ENCODE data around the gene FAM199X. TPM values are rescaled to one million over a fixed set of nuclear protein-coding genes. Genes with fewer than 3 reads are reported as not detected.
A peak's percentile ranks its signal among the peaks of the same experiment; 100 is the strongest.

Gene FAM199X
- total RNA-seq, 3 donors from 2014 or later: 24.9 to 42.0 (median 41.9) TPM

DNA sequence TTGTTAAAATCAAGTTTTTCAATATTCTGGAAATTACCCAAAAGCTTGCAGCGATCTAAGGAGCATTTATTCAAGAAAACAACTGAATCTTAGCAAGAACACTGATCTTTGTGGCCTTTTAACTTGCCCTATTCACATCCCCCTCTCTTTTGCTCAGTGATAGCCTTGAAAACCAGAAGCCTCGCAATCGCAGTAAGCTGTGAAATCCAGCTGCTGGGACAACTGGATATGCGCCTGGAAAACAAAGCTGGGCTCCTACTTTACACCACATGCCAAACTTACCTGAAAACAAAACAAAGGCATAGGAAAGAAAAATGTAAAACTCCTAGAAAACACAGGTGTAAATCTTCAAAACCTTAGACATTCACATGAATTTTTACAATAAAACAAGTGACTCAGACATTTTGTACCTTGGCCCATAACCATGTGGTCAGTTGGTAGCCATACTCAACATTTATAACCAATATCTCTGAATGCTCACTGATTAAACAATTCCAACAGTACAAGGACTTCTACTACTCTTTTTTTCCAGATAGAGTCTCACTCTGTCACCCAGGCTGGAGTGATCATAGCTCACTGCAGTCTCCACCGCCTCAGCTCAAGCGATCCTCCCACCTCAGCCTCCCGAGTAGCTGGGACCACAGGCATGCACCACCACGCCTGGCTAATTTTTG lies 25.0 kb upstream of the FAM199X start:
- Histone ChIP-seq H3K4me1 (no peaks in the 10 kb centered on the region), H3K27me3 (peaks cover 0 to 33% of the 10 kb centered on the region in 2 donors), H3K36me3 (no peaks in the 10 kb centered on the region), H3K27ac (no peak overlapping the region), H3K9me3 (no peaks in the 10 kb centered on the region), H3K4me3 (no peak overlapping the region)
- intact Hi-C loops (cut with DNase I; ENCODE audit: low total_unique reads): no loop called here
- no peak for DNase-seq (ENCODE audit: low spot score in 2 of 2)
- TF ChIP-seq, protein P1, sequence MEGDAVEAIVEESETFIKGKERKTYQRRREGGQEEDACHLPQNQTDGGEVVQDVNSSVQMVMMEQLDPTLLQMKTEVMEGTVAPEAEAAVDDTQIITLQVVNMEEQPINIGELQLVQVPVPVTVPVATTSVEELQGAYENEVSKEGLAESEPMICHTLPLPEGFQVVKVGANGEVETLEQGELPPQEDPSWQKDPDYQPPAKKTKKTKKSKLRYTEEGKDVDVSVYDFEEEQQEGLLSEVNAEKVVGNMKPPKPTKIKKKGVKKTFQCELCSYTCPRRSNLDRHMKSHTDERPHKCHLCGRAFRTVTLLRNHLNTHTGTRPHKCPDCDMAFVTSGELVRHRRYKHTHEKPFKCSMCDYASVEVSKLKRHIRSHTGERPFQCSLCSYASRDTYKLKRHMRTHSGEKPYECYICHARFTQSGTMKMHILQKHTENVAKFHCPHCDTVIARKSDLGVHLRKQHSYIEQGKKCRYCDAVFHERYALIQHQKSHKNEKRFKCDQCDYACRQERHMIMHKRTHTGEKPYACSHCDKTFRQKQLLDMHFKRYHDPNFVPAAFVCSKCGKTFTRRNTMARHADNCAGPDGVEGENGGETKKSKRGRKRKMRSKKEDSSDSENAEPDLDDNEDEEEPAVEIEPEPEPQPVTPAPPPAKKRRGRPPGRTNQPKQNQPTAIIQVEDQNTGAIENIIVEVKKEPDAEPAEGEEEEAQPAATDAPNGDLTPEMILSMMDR (IDR thresholded peaks at IDR 0.05): no peak
- TF ChIP-seq POLR2A (IDR thresholded peaks at IDR 0.05) (no peak), POLR2AphosphoS5 (IDR thresholded peaks at IDR 0.05) (no peak)

DNA sequence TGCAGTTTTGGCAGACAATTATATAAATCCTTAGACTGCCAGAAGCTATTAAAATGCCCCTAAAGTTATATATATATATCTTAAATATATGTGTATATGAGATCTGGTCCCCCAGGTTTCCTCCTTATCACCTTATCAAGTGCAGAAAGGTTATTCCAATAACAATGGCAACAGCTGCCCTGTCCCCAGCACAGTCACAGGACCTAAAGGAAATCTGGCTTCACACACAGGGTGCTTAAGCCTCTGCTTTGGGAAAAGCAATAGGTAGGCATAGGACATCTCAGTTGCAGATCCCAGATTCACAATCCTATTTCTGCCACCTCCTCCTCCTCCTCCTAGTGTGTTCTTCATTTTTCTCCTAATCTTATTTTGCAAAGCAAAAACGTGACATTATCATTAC lies 15.2 kb upstream of the FAM199X start:
- Histone ChIP-seq H3K9me3 (no peaks in the 10 kb centered on the region), H3K27me3 (peaks cover 0 to 25% of the 10 kb centered on the region in 2 donors), H3K36me3 (no peaks in the 10 kb centered on the region), H3K4me3 (no peak overlapping the region), H3K4me1 (no peaks in the 10 kb centered on the region), H3K27ac (no peak overlapping the region)
- TF ChIP-seq, protein P1 (IDR thresholded peaks at IDR 0.05): no peak
- TF ChIP-seq POLR2A (IDR thresholded peaks at IDR 0.05): no peak
- TF ChIP-seq POLR2AphosphoS5 (IDR thresholded peaks at IDR 0.05): no peak
- intact Hi-C loops (cut with DNase I; ENCODE audit: low total_unique reads): no loop called here
- no peak for DNase-seq (ENCODE audit: low spot score in 2 of 2)

DNA sequence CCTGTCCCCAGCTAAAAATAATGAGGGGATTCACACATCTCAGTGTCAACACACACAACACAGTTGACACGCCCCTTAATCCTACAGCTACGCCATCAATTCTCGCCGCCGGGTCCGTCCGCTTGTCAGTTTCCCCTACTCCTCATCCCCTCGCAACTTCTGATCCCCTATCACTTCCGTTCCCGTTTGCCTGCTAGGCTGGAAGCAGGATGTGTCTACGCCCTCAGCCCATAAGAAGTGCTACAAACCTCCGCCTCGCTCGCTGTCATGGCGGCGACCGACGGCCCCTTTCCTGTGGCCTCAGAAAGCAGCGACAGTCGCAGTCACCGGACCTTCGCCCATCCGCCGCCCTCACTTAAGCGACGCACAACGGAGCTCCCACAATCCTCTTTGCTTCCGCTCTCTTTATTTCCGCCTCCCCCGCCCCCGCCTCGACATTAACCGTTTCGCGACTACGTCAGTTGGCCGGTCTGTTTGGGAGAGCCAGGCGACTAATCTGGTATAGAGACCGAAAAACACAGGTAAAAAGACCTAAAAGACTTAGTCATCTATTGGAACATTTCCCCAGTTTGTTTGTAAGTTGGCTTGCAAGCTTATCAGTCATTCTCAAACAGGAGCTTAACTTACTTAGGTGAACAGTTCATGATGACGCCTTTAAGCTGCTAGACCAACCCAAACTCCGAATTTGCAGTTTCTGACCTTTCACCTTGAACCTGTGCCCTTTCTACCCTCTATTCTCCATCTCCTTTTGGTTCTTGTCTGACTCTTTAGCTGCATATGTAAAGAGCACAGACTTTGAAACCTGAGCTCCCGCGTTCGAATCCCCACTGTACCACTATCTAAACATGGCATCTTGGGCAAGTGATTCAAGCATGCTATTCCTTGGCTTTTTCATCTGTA lies 9.4 kb upstream of the FAM199X start, which contains the start of gene SLC25A53:
Gene SLC25A53, minus strand, starts transcription at position 380 of the 900 bp plus-strand sequence. CDS start 51,752 bp downstream, outside the sequence.
- TF ChIP-seq, protein P1 (IDR thresholded peaks at IDR 0.05): no peak
- TF ChIP-seq POLR2AphosphoS5 (IDR thresholded peaks at IDR 0.05) (peak; percentile 64 to 72 (median 71)), POLR2A (IDR thresholded peaks at IDR 0.05) (no peak)
- DNase-seq (ENCODE audit: low spot score in 2 of 2): peak; percentile 52 to 74
- Histone ChIP-seq H3K27me3 (peaks cover 0 to 38% of the 10 kb centered on the region in 2 donors), H3K9me3 (no peaks in the 10 kb centered on the region), H3K4me3 (peak within 1 kb of the TSS; percentile 50 to 70 (median 59)), H3K36me3 (no peaks in the 10 kb centered on the region), H3K27ac (peak within 1 kb of the TSS; percentile 88 to 95), H3K4me1 (no peaks in the 10 kb centered on the region)
- intact Hi-C loops (cut with DNase I; ENCODE audit: low total_unique reads): no loop called here

DNA sequence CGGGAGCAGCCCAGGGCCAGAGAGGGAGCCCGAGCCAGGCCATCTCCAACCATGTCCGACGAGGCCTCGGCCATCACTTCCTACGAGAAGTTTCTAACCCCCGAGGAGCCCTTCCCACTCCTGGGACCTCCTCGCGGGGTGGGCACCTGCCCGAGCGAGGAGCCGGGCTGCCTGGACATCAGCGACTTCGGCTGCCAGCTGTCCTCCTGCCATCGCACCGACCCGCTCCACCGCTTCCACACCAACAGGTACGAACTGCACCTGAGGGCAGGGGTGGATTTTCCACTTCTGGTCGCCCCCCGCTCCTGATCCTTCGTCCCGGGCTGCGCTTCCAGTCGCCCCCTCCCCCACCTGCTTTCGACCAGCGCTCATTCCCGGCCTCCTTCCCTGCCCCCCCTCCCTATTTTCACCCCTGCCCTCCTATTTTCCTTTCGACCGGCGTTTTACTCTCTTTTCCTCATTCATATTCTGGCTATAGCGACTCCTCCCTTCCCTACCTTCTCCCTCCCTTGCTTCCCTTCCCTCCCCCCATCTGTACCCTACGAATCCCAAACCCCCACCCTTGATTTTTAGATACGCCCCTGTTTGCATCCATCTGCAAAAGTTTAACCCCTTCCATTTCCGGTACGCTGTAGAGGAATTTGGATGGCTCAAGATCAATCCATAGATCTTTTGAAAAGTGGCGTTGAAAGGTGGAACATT lies 633 bp downstream of the FAM199X start:
- peak overlapping the region; percentile 76 to 88 for H3K27ac ChIP-seq
- no peak for DNase-seq (ENCODE audit: low spot score in 2 of 2)
- no peaks in the 10 kb centered on the region for H3K4me1 ChIP-seq
- H3K27me3 ChIP-seq: peaks cover 0 to 14% of the 10 kb centered on the region in 2 donors
- H3K9me3 ChIP-seq: no peaks in the 10 kb centered on the region
- H3K36me3 ChIP-seq: no peaks in the 10 kb centered on the region
- peak overlapping the region; percentile 71 to 72 (median 72) for H3K4me3 ChIP-seq
- TF ChIP-seq, protein P1 (IDR thresholded peaks at IDR 0.05): no peak
- TF ChIP-seq POLR2AphosphoS5 (IDR thresholded peaks at IDR 0.05): no peak
- no peak for TF ChIP-seq POLR2A (IDR thresholded peaks at IDR 0.05)
- intact Hi-C loops (cut with DNase I; ENCODE audit: low total_unique reads): no loop called here

Data from breast epithelium (tissue), 4 donors.